Measurements from ENCODE around the gene CFAP20DC. TPM values are rescaled to one million over a fixed set of nuclear protein-coding genes. Genes with fewer than 3 reads are reported as not detected.
"Not testable (repeated sequence)": the region's sequence is repeated elsewhere in the genome, so short reads cannot be mapped to it uniquely, and the experiment has no call there.

CFAP20DC gene
- total RNA-seq, 2 donors from 2014 or later: 6.5 to 9.5 TPM

DNA sequence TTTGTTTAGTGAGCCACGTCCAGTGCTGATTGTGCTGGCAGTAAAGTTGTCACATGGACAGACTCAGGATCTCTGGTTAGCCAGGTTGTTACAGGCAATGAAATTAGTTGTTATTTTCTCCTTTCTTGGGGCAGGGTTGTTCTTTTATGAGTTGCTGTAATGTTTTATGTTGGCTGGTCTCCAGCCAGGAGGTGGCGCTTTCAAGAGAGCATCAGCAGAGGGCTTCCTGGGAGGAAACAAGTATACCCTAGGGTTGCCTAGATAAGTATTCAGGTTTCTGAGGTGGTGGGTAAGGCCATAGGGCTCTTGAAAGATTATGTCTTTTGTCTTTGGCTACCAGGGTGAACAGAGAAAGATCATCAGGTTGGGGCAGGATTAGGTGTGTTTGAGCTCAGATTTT lies 14.5 kb upstream of the CFAP20DC start:
- peaks cover 18% of the 10 kb centered on the region for H3K9me3 ChIP-seq (ENCODE audit: control insufficient read depth, low read length)
- TF ChIP-seq, protein P1, sequence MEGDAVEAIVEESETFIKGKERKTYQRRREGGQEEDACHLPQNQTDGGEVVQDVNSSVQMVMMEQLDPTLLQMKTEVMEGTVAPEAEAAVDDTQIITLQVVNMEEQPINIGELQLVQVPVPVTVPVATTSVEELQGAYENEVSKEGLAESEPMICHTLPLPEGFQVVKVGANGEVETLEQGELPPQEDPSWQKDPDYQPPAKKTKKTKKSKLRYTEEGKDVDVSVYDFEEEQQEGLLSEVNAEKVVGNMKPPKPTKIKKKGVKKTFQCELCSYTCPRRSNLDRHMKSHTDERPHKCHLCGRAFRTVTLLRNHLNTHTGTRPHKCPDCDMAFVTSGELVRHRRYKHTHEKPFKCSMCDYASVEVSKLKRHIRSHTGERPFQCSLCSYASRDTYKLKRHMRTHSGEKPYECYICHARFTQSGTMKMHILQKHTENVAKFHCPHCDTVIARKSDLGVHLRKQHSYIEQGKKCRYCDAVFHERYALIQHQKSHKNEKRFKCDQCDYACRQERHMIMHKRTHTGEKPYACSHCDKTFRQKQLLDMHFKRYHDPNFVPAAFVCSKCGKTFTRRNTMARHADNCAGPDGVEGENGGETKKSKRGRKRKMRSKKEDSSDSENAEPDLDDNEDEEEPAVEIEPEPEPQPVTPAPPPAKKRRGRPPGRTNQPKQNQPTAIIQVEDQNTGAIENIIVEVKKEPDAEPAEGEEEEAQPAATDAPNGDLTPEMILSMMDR (conservative IDR thresholded peaks at IDR 0.05): peak; percentile 74
- H3K36me3 Mint-ChIP-seq (ENCODE audit: low read depth): no peaks in the 10 kb centered on the region
- H3K4me3 ChIP-seq (ENCODE audit: low read length): peak overlapping the region; percentile 25
- H3K36me3 ChIP-seq (ENCODE audit: control insufficient read depth, insufficient read depth, low read length): no peaks in the 10 kb centered on the region
- H3K27ac Mint-ChIP-seq: peak overlapping the region; percentile 62
- peaks cover 6% of the 10 kb centered on the region for H3K27me3 Mint-ChIP-seq (ENCODE audit: insufficient read depth)
- H3K9me3 Mint-ChIP-seq: no peaks in the 10 kb centered on the region
- H3K4me1 Mint-ChIP-seq: peaks cover 24% of the 10 kb centered on the region
- H3K27me3 ChIP-seq (ENCODE audit: control insufficient read depth, insufficient read depth, low read length, poor library complexity, severe bottlenecking): no peaks in the 10 kb centered on the region
- DNase-seq: peak; percentile 81
- H3K4me1 ChIP-seq (ENCODE audit: control insufficient read depth, insufficient read depth, low read length): peaks cover 4% of the 10 kb centered on the region
- no peak overlapping the region for H3K4me3 Mint-ChIP-seq
- H3K27ac ChIP-seq (ENCODE audit: low read depth, low read length): no peak overlapping the region
- no peak overlapping the region for H3K9ac ChIP-seq (ENCODE audit: extremely low read depth, low read length, poor library complexity, severe bottlenecking)
- 87 to 100% methylated on average over 1 to 2 of the region's 2 CpGs for WGBS, 2 experiments (ENCODE audit: insufficient coverage in 1 of 2, insufficient read length in 1 of 2)

- Histone ChIP-seq H3K9ac (ENCODE audit: extremely low read depth, low read length, poor library complexity, severe bottlenecking) (no peak overlapping the region), H3K27ac (ENCODE audit: low read depth, low read length) (no peak overlapping the region), H3K4me1 (ENCODE audit: control insufficient read depth, insufficient read depth, low read length) (no peaks in the 10 kb centered on the region), H3K4me3 (ENCODE audit: low read length) (no peak overlapping the region), H3K27me3 (ENCODE audit: control insufficient read depth, insufficient read depth, low read length, poor library complexity, severe bottlenecking) (no peaks in the 10 kb centered on the region), H3K36me3 (ENCODE audit: control insufficient read depth, insufficient read depth, low read length) (no peaks in the 10 kb centered on the region), H3K9me3 (ENCODE audit: control insufficient read depth, low read length) (no peaks in the 10 kb centered on the region)
- H3K4me1 Mint-ChIP-seq: peaks cover 5% of the 10 kb centered on the region
- H3K9me3 Mint-ChIP-seq: no peaks in the 10 kb centered on the region
- no peak overlapping the region for H3K27ac Mint-ChIP-seq
- WGBS, 2 experiments (ENCODE audit: insufficient coverage in 1 of 2, insufficient read length in 1 of 2): 100% methylated on average over 2 of the region's 2 CpGs; no CpG with 5 or more reads in 1 of the 2 experiments
- no peak overlapping the region for H3K4me3 Mint-ChIP-seq
- H3K36me3 Mint-ChIP-seq (ENCODE audit: low read depth): no peaks in the 10 kb centered on the region
- peaks cover 10% of the 10 kb centered on the region for H3K27me3 Mint-ChIP-seq (ENCODE audit: insufficient read depth)
- TF ChIP-seq, protein P1 (conservative IDR thresholded peaks at IDR 0.05): no peak
- no peak for DNase-seq
Observed at GRCh38 chr3:59056706-59057105, 6.9 kb upstream of the CFAP20DC start.

DNA sequence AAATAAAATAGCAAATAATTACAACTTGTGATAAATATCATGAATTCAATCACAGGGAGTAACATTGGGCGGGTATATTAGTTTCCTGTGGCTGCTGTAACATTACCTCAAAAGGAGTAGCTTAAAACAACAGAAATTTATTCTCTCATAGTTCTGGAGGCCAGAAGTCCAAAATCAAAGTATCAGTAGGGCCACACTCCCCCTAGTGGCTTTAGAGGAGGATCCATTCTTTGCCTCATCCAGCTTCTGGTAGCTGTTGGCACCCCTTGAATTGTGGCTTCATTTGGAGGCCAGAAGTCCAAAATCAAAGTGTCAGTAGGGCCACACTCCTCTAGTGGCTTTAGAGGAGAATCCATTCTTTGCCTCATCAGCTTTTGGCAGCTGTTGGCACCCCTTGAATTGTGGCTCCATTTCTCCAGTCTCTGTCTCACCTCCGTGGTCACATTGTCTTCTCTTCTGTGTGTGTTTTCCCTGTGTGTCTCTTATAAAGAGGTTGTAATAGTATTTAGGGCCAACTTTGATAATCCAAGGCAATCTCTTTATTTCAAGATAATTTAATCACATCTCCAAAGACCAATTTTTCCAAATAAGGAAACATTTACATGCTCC lies 3.1 kb upstream of the CFAP20DC start:
- Mint-ChIP-seq H3K4me3 (no peak overlapping the region), H3K9me3 (peaks cover 2% of the 10 kb centered on the region), H3K27ac (no peak overlapping the region), H3K27me3 (ENCODE audit: insufficient read depth) (no peaks in the 10 kb centered on the region), H3K36me3 (ENCODE audit: low read depth) (no peaks in the 10 kb centered on the region), H3K4me1 (peaks cover 17% of the 10 kb centered on the region)
- DNase-seq: peak; percentile 61
- Histone ChIP-seq H3K36me3 (ENCODE audit: control insufficient read depth, insufficient read depth, low read length) (no peaks in the 10 kb centered on the region), H3K27ac (ENCODE audit: low read depth, low read length) (no peak overlapping the region), H3K9ac (ENCODE audit: extremely low read depth, low read length, poor library complexity, severe bottlenecking) (no peak overlapping the region), H3K9me3 (ENCODE audit: control insufficient read depth, low read length) (no peaks in the 10 kb centered on the region), H3K4me3 (ENCODE audit: low read length) (no peak overlapping the region), H3K27me3 (ENCODE audit: control insufficient read depth, insufficient read depth, low read length, poor library complexity, severe bottlenecking) (no peaks in the 10 kb centered on the region), H3K4me1 (ENCODE audit: control insufficient read depth, insufficient read depth, low read length) (peaks cover 4% of the 10 kb centered on the region)
- TF ChIP-seq, protein P1 (conservative IDR thresholded peaks at IDR 0.05): peak; percentile 83
- 86 to 87% methylated on average over 1 to 2 of the region's 2 CpGs for WGBS, 2 experiments (ENCODE audit: insufficient coverage in 1 of 2, insufficient read length in 1 of 2)

GRCh38 chr3:59050811-59051414 lies 1.1 kb upstream of the CFAP20DC start:
- not testable (repeated sequence) for H3K9ac ChIP-seq (ENCODE audit: extremely low read depth, low read length, poor library complexity, severe bottlenecking); H3K27me3 ChIP-seq (ENCODE audit: control insufficient read depth, insufficient read depth, low read length, poor library complexity, severe bottlenecking); H3K4me3 Mint-ChIP-seq; H3K9me3 Mint-ChIP-seq; H3K36me3 Mint-ChIP-seq (ENCODE audit: low read depth); H3K27me3 Mint-ChIP-seq (ENCODE audit: insufficient read depth); H3K4me1 ChIP-seq (ENCODE audit: control insufficient read depth, insufficient read depth, low read length); H3K9me3 ChIP-seq (ENCODE audit: control insufficient read depth, low read length); DNase-seq; H3K4me3 ChIP-seq (ENCODE audit: low read length); H3K27ac ChIP-seq (ENCODE audit: low read depth, low read length); H3K27ac Mint-ChIP-seq; H3K36me3 ChIP-seq (ENCODE audit: control insufficient read depth, insufficient read depth, low read length)
- 81 to 96% methylated on average over 4 to 36 of the region's 36 CpGs for WGBS, 2 experiments (ENCODE audit: insufficient coverage in 1 of 2, insufficient read length in 1 of 2)
- H3K4me1 Mint-ChIP-seq: peaks cover 17% of the 10 kb centered on the region

Measured in endodermal cell (in vitro differentiated cells).